H1 (cell line): ENCODE measurements around the gene SLIT2. TPM values are rescaled to one million over a fixed set of nuclear protein-coding genes. Genes with fewer than 3 reads are reported as not detected.
A peak's percentile ranks its signal among the peaks of the same experiment; 100 is the strongest.

Source experiments
- CTCF ChIA-PET: fragments of 300-600 bp; sonication (Branson Sonifier 250); formaldehyde crosslinking; loops from one replicate; lab custom pipeline; 2021; ENCODE audit not compliant: partially characterized antibody; lab: Charles Lee
- POLR2A ChIA-PET: fragments of 300-600 bp; sonication (Branson Sonifier 250); formaldehyde crosslinking; loops from one replicate; lab custom pipeline; 2021; ENCODE audit warnings: inconsistent platforms; ENCODE audit not compliant: partially characterized antibody; lab: Charles Lee
- DNase-seq, 2 experiments: peaks; one replicate each; pipeline versions ENCODE4 v3.0.0 to v3.0.0-alpha.2; 2010 to 2022; ENCODE audit warnings: low spot score in 2 of 2, low read depth in 1 of 2, mixed read lengths in 1 of 2
- FAIRE-seq: peaks from 2 replicates; lab custom pipeline; 2011; peaks lifted over from hg19 to GRCh38; lab: Jason Lieb, UNC
- H2AFZ ChIP-seq: 2 replicates; pipeline ENCODE4 v1.8.1; 2012; ENCODE audit warnings: low read length, inconsistent platforms
- H2AK5ac ChIP-seq: 2 replicates; pipeline ENCODE4 v1.6.1; 2013; ENCODE audit warnings: low read depth, low read length
- H2BK120ac ChIP-seq: replicated peaks from 2 replicates; pipeline ENCODE3; 2013; ENCODE audit warnings: low read depth, low read length, inconsistent platforms
- H2BK12ac ChIP-seq: 2 replicates; pipeline ENCODE4 v1.6.1; 2013; ENCODE audit warnings: low read depth, low read length
- H2BK15ac ChIP-seq: 2 replicates; pipeline ENCODE4 v1.6.1; 2013; ENCODE audit warnings: low read length
- H2BK20ac ChIP-seq: 2 replicates; pipeline ENCODE4 v1.6.1; 2013; ENCODE audit warnings: low read length
- H2BK5ac ChIP-seq: 2 replicates; pipeline ENCODE4 v1.6.1; 2013; ENCODE audit warnings: low read depth, low read length
- H3K14ac ChIP-seq: 2 replicates; pipeline ENCODE4 v1.6.1; 2013; ENCODE audit warnings: inconsistent platforms; ENCODE audit not compliant: insufficient read length
- H3K18ac ChIP-seq: 2 replicates; pipeline ENCODE4 v1.6.1; 2013; ENCODE audit warnings: low read length; ENCODE audit errors: extremely low read depth
- H3K23ac ChIP-seq: 2 replicates; pipeline ENCODE4 v1.6.1; 2013; ENCODE audit warnings: inconsistent platforms; ENCODE audit not compliant: insufficient read length
- H3K23me2 ChIP-seq: 2 replicates; pipeline ENCODE4 v1.6.1; 2013; ENCODE audit warnings: low read depth, low read length
- H3K27ac ChIP-seq: 2 replicates; pipeline ENCODE4 v1.6.1; 2011; ENCODE audit warnings: low read depth, low read length, inconsistent platforms
- H3K27me3 ChIP-seq, 4 experiments: replicated peaks in 1 of 4; 1 replicate in 1 of 4; 2 replicates in 3 of 4; pipeline versions ENCODE4 v1.6.1 to v1.8.1; 2011 to 2013; ENCODE audit warnings: low read length in 3 of 4, mild to moderate bottlenecking in 3 of 4, inconsistent platforms in 2 of 4, mixed read lengths in 2 of 4, moderate library complexity in 1 of 4; ENCODE audit not compliant: control insufficient read depth in 3 of 4, insufficient read depth in 3 of 4; ENCODE audit errors: extremely low read depth in 1 of 4
- H3K36me3 ChIP-seq, 4 experiments: 2 replicates each; pipeline versions ENCODE4 v1.6.1 to v1.8.1; 2011 to 2013; ENCODE audit warnings: mild to moderate bottlenecking in 4 of 4, low read length in 3 of 4, moderate library complexity in 2 of 4, control low read depth in 1 of 4, inconsistent platforms in 1 of 4; ENCODE audit not compliant: insufficient read depth in 4 of 4, control insufficient read depth in 2 of 4
- H3K4ac ChIP-seq: replicated peaks from 2 replicates; pipeline ENCODE3; 2013; ENCODE audit warnings: low read length, low read depth, mixed read lengths, inconsistent platforms; ENCODE audit not compliant: insufficient read length
- H3K4me1 ChIP-seq, 4 experiments: replicated peaks in 1 of 4; 1 replicate in 1 of 4; 2 replicates in 3 of 4; pipeline versions ENCODE4 v1.6.1 to v1.8.1; 2011 to 2013; ENCODE audit warnings: low read length in 3 of 4, inconsistent platforms in 2 of 4, mixed read lengths in 1 of 4; ENCODE audit not compliant: insufficient read depth in 4 of 4, control insufficient read depth in 3 of 4
- H3K4me2 ChIP-seq, 2 experiments: 2 replicates each; pipeline versions ENCODE4 v1.6.1 to v1.8.1; 2011 to 2013; ENCODE audit warnings: low read depth in 2 of 2, low read length in 2 of 2, control low read depth in 1 of 2, inconsistent platforms in 1 of 2, mild to moderate bottlenecking in 1 of 2; ENCODE audit not compliant: insufficient read depth in 1 of 2
- H3K4me3 ChIP-seq, 4 experiments: fragments of 200-600, 300-600 bp in 1 of 4; sonication (generic), shearing (Covaris generic), sonication (Bioruptor Twin) in 1 of 4; 2 replicates each; pipeline versions ENCODE4 v1.5.1 to v1.8.1; 2011 to 2016; ENCODE audit warnings: low read length in 4 of 4, low read depth in 3 of 4, control low read depth in 2 of 4, inconsistent platforms in 2 of 4, mild to moderate bottlenecking in 2 of 4, mixed read lengths in 1 of 4, moderate library complexity in 1 of 4; ENCODE audit not compliant: insufficient read depth in 2 of 4; ENCODE audit errors: extremely low read depth in 1 of 4
- H3K56ac ChIP-seq: replicated peaks from 2 replicates; pipeline ENCODE3; 2013; ENCODE audit warnings: low read depth, mild to moderate bottlenecking, mixed read lengths, low read length, inconsistent platforms; ENCODE audit not compliant: insufficient read length
- H3K79me1 ChIP-seq: 2 replicates; pipeline ENCODE4 v1.6.1; 2013; ENCODE audit warnings: low read depth, low read length, control low read depth
- H3K79me2 ChIP-seq, 2 experiments: 2 replicates each; pipeline versions ENCODE4 v1.6.1 to v1.8.1; 2012 to 2013; ENCODE audit warnings: low read length in 2 of 2, mild to moderate bottlenecking in 2 of 2, inconsistent platforms in 1 of 2; ENCODE audit not compliant: insufficient read depth in 2 of 2, control insufficient read depth in 1 of 2
- H3K9ac ChIP-seq, 4 experiments: replicated peaks in 1 of 4; 1 replicate in 1 of 4; 2 replicates in 3 of 4; pipeline versions ENCODE4 v1.6.1 to v1.8.1; 2011 to 2013; ENCODE audit warnings: low read depth in 3 of 4, low read length in 3 of 4, control low read depth in 2 of 4, mild to moderate bottlenecking in 2 of 4, moderate library complexity in 2 of 4, inconsistent platforms in 1 of 4; ENCODE audit errors: extremely low read depth in 1 of 4
- H3K9me3 ChIP-seq, 2 experiments: 2 replicates each; pipeline versions ENCODE4 v1.6.1 to v1.8.1; 2012 to 2013; ENCODE audit warnings: mild to moderate bottlenecking in 2 of 2, moderate library complexity in 2 of 2, control low read depth in 1 of 2, inconsistent platforms in 1 of 2, low read depth in 1 of 2, low read length in 1 of 2, mixed read lengths in 1 of 2; ENCODE audit not compliant: insufficient read depth in 2 of 2
- H4K20me1 ChIP-seq, 2 experiments: replicated peaks in 1 of 2; 2 replicates each; pipeline versions ENCODE3 to v1.8.1; 2011 to 2013; ENCODE audit warnings: inconsistent platforms in 2 of 2, low read length in 2 of 2, mild to moderate bottlenecking in 1 of 2; ENCODE audit not compliant: insufficient read depth in 2 of 2, control insufficient read depth in 1 of 2
- H4K5ac ChIP-seq: 2 replicates; pipeline ENCODE4 v1.6.1; 2013; ENCODE audit warnings: low read length, low read depth, mixed read lengths, inconsistent platforms; ENCODE audit not compliant: insufficient read length
- H4K8ac ChIP-seq: 2 replicates; pipeline ENCODE4 v1.8.0; 2013; ENCODE audit warnings: mild to moderate bottlenecking, moderate library complexity, low read length, inconsistent platforms; ENCODE audit not compliant: insufficient read depth; ENCODE audit errors: extremely low read depth
- H4K91ac ChIP-seq: replicated peaks from 2 replicates; pipeline ENCODE3; 2013; ENCODE audit warnings: low read length, mixed read lengths, inconsistent platforms; ENCODE audit not compliant: insufficient read length
- ATF3 ChIP-seq: IDR thresholded peaks from 2 replicates; pipeline ENCODE4 v1.6.1; 2011; ENCODE audit warnings: low read depth, mild to moderate bottlenecking, low read length; ENCODE audit not compliant: insufficient read depth
- EZH2 ChIP-seq: fragments of 200-600 bp; sonication (generic); IDR thresholded peaks from 2 replicates; pipeline ENCODE4 v1.7.1; 2012; ENCODE audit warnings: low read depth, mild to moderate bottlenecking, moderate library complexity, low read length, inconsistent platforms; ENCODE audit not compliant: severe bottlenecking
- KDM1A ChIP-seq: fragments of 200-600, 300-600 bp; sonication (generic); IDR thresholded peaks from 2 replicates; pipeline ENCODE4 v1.7.1; 2016; ENCODE audit warnings: mild to moderate bottlenecking, low read length, borderline replicate concordance
- RFX5 ChIP-seq: IDR thresholded peaks from 2 replicates; pipeline ENCODE4 v1.6.1; 2011; ENCODE audit warnings: low read depth, low read length, improper control_type of control experiment, borderline replicate concordance
- RNF2 ChIP-seq: fragments of 200-900, 300-1000 bp; sonication (generic); IDR thresholded peaks from 2 replicates; pipeline ENCODE4 v1.7.1; 2016; ENCODE audit warnings: borderline replicate concordance, low read depth, mild to moderate bottlenecking, antibody characterized with exemption, low read length; ENCODE audit not compliant: poor library complexity, severe bottlenecking; ENCODE audit errors: missing control alignments
- WGBS, 2 experiments: shearing (Covaris generic) in 1 of 2; methylation state at CpG; one replicate each; pipeline versions ENCODE4 v1.1.6 to v1.1.7; 2013 to 2015; ENCODE audit warnings: low lambda C conversion rate in 2 of 2, mixed read lengths in 2 of 2, inconsistent platforms in 1 of 2, low coverage in 1 of 2, missing lambda C conversion rate in 1 of 2; ENCODE audit not compliant: insufficient replicate concordance in 2 of 2, insufficient coverage in 1 of 2, insufficient read length in 1 of 2; ENCODE audit errors: extremely low coverage in 1 of 2, missing lambda C conversion rate in 1 of 2; 5-methylcytosine and 5-hydroxymethylcytosine counted together
- polyA plus RNA-seq, 7 experiments: library from polyadenylated mRNA; depleted of rRNA in 3 of 7; stranded (reverse) in 5 of 7; unstranded in 2 of 7; fragments of >200 nt in 5 of 7; fragments of 200-250 nt in 2 of 7; gene quantifications; 1 replicate in 5 of 7; 2 replicates in 1 of 7; 4 replicates in 1 of 7; pipeline versions ENCODE4 v1.2.1 to v1.2.3, GENCODE V29; 2011 to 2013; ENCODE audit warnings: missing spikeins in 2 of 7, mixed read lengths in 2 of 7
- total RNA-seq: library from RNA; stranded (reverse); fragmentation: NEBNext Ultra II Directional; extraction: Animal tissue kit (Norgen Biotek cat#: 25700); gene quantifications from 2 replicates; pipeline ENCODE4 v1.2.1, GENCODE V29; 2021

Gene SLIT2
- total and polyA plus RNA-seq, 2 of the 8 experiments (the other 6 are each of a cell fraction or from before 2014, with no cell fraction given) = 2.0 to 13.7 TPM

GRCh38 chr4:20255251-20255586, 3.5 kb downstream of the SLIT2 start:
- Histone ChIP-seq H2BK5ac (no peak overlapping the region), H2BK120ac (no peak overlapping the region), H3K27me3 (peaks cover 31 to 58% (median 48%) of the 10 kb centered on the region in 4 experiments), H3K4me1 (peaks cover 2 to 27% (median 16%) of the 10 kb centered on the region in 4 experiments; a peak in 6 of 7 replicates), H3K4me3 (peak overlapping the region; percentile 48 to 83 (median 70)), H3K56ac (no peak overlapping the region), H3K9me3 (no peaks in the 10 kb centered on the region), H2AK5ac (no peak overlapping the region)
- TF ChIP-seq RFX5 (no peak), RNF2 (peak; percentile 75), KDM1A (0 out of 2 replicates have a peak, but pooled peaks have one; percentile 0), ATF3 (no peak), EZH2 (peak; percentile 20)
- TF ChIP-seq, all 59 proteins: peak for 3
- peaks cover 18 to 25% of the 10 kb centered on the region in 2 experiments for H4K20me1 ChIP-seq
- H3K79me2 ChIP-seq = no peaks in the 10 kb centered on the region
- DNase-seq = no peak
- FAIRE-seq = no peak
- no peaks in the 10 kb centered on the region for H3K79me1 ChIP-seq
- H2BK12ac ChIP-seq = no peak overlapping the region
- ChIA-PET CTCF (interaction anchor here (1.5 kb wide), 1 partner anchor 10 kb away, joined by 3 read pairs; no protein-coding TSS in a partner anchor), POLR2A (no interaction called here)
- no peak overlapping the region for H4K5ac ChIP-seq
- WGBS, 2 experiments = 13% methylated on average over 8 of the region's 8 CpGs; no CpG with 5 or more reads in 1 of the 2 experiments
- H3K27ac ChIP-seq = no peak overlapping the region
- no peak overlapping the region for H3K18ac ChIP-seq
- H2AFZ ChIP-seq = no peak overlapping the region
- H3K36me3 ChIP-seq = no peaks in the 10 kb centered on the region
- no peak overlapping the region for H3K14ac ChIP-seq
- no peak overlapping the region for H4K91ac ChIP-seq
- H4K8ac ChIP-seq = no peak overlapping the region
- peak overlapping the region; percentile 94 to 99 for H3K4me2 ChIP-seq
- H3K9ac ChIP-seq = no peak overlapping the region
- H3K23me2 ChIP-seq = peaks cover 33% of the 10 kb centered on the region
- no peak overlapping the region for H3K23ac ChIP-seq
- 0 out of 2 replicates have a peak overlapping the region, but pooled peaks have one; percentile 61 for H2BK20ac ChIP-seq
- no peak overlapping the region for H2BK15ac ChIP-seq
- H3K4ac ChIP-seq = no peak overlapping the region
